Fibroblast of the aortic adventitia (primary cell): ENCODE data around the gene CREB5. TPM values are rescaled to one million over a fixed set of nuclear protein-coding genes. Genes with fewer than 3 reads are reported as not detected.

Source experiments
- DNase-seq: peaks from one replicate; pipeline ENCODE4 v3.0.0-alpha.2; 2010; ENCODE audit warnings: low read depth
- H3K4me3 ChIP-seq: 2 replicates; pipeline ENCODE4 v1.5.1; 2011; ENCODE audit warnings: low read depth, mild to moderate bottlenecking, control low read depth, low read length, moderate library complexity
- CTCF ChIP-seq: IDR thresholded peaks from 2 replicates; pipeline ENCODE4 v1.5.1; 2011; ENCODE audit warnings: mild to moderate bottlenecking, low read length, control low read depth, inconsistent platforms; ENCODE audit not compliant: insufficient read depth
- total RNA-seq: library from RNA; depleted of rRNA; stranded (reverse); fragments of >200 nt; gene quantifications from 2 replicates; pipeline ENCODE4 v1.2.3, GENCODE V29; 2012; ENCODE audit warnings: low replicate concordance

The CREB5 gene
- total RNA-seq, 1 donor, result 5.2 TPM

GRCh38 chr7:28533731-28534531, 121.6 kb downstream of the CREB5 start:
- DNase-seq, result peak; percentile 53
- H3K4me3 ChIP-seq, result no peak overlapping the region
- no peak for TF ChIP-seq CTCF

GRCh38 chr7:28536259-28536658, 123.9 kb downstream of the CREB5 start:
- peak; percentile 41 for TF ChIP-seq CTCF
- peak; percentile 18 for DNase-seq
- no peak overlapping the region for H3K4me3 ChIP-seq

- no peak overlapping the region for H3K4me3 ChIP-seq
- DNase-seq, result no peak
- no peak for TF ChIP-seq CTCF
Observed at GRCh38 chr7:28539289-28539981, 127.1 kb downstream of the CREB5 start.

- H3K4me3 ChIP-seq, result no peak overlapping the region
- DNase-seq, result no peak
- TF ChIP-seq CTCF, result no peak
Observed at GRCh38 chr7:28542410-28542809, 130.1 kb downstream of the CREB5 start.

GRCh38 chr7:28544453-28545117, 132.3 kb downstream of the CREB5 start:
- H3K4me3 ChIP-seq, result no peak overlapping the region
- no peak for DNase-seq
- no peak for TF ChIP-seq CTCF

GRCh38 chr7:28546067-28546466, 133.7 kb downstream of the CREB5 start:
- TF ChIP-seq CTCF, result no peak
- H3K4me3 ChIP-seq, result no peak overlapping the region
- no peak for DNase-seq
